ENCODE data around the gene ZSCAN18. TPM values are rescaled to one million over a fixed set of nuclear protein-coding genes. Genes with fewer than 3 reads are reported as not detected.

ZSCAN18 gene
- total RNA-seq, 1 experiment from 2014 or later, result 20.1 TPM

DNA sequence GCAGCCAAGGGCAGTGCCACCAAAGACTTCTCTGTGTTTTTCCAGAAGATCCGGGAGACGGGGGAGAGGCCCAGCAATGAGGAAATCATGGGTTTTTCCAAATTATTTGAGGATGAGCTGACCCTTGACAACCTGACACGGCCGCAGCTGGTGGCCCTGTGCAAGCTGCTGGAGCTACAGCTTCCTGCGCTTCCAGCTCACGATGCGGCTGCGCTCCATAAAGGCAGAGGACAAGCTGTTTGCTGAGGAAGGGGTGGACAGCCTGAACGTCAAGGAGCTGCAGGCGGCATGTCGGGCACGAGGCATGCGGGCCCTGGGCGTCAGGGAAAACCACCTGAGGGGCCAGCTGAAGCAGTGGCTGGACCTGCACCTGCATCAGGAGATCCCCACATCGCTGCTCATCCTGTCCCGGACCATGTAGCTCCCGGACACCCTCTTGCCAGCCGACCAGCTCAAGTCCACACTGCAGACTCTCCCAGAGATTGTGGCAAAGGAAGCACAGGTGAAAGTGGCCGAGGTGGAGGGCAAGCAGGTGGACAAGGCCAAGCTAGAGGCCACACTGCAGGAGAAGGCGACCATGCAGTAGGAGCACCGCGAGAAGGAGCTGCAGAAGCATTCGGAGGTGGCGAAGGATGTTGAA is 52.5 kb downstream of the ZSCAN18 start:
- DNase-seq (ENCODE audit: extremely low read depth, low read depth), result no peak

DNA sequence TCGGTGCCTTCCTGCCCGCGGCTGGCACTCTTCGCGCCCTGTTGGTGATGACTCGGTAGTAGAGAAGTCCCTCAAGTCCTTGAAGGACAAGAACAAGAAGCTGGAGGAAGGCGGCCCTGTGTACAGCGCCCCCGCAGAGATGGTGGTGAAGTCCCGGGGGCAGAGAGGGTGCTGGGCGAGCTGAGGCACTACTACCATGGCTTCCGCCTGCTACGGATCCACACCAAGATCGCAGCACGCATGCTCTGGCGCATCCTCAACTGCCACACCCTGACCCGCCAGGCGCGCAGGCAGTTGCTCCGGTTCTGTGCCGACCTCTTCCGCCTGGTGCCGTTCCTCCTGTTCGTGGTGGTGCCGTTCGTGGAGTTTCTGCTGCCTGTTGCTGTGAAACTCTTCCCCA is 53.1 kb downstream of the ZSCAN18 start:
- DNase-seq (ENCODE audit: extremely low read depth, low read depth), result no peak

DNA sequence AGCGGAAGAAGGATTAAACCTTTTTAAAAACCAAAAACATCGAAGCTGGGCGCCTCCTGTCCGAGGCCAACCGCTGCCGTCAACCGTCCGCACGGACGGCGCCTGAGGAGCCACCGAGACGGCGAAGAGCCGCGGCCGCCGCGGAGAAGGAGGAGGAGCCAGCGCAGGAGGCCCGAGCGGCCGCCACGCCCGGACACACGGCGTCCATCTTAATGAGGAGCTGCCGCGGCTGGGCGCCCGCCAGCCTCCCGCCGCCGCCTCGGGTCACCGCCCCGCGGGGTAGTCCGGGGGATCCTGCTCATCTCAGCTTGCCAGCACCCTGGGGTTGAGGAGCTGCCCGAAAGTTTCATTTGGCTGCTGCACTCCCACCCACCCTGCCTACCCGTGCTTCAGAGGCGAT is 53.6 kb downstream of the ZSCAN18 start:
- no peak for DNase-seq (ENCODE audit: extremely low read depth, low read depth)

GRCh38 chr19:58042495-58043340 is 55.3 kb downstream of the ZSCAN18 start:
- no peak for DNase-seq (ENCODE audit: extremely low read depth, low read depth)

GRCh38 chr19:58040751-58041525 is 57.1 kb downstream of the ZSCAN18 start:
- no peak for DNase-seq (ENCODE audit: extremely low read depth, low read depth)

DNA sequence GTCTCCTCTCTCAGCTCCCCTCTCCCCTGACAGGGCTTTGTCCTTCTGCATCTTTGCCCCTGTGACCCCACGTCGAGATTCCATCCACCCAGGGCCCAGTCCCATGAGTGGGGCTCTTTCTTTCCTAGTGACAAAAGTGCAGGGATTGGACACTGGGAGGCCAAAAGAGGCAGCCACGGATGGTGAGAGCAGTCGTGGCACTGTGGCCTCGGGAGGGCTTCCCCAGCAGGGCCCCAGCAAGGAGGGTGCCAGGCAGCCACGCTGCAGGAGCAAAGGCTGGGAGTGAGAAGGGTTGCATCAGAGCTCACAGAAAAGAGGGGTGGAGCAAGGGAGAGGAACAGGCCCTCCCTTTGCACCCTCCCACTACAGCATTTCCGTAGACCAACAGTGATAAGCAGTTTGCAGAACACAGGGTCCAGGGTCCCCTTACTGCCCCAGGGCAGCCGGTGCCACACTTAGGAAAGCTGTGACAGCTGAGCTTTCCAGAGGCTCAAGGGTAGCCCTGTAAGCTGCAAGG is 59.3 kb downstream of the ZSCAN18 start:
- no peak for DNase-seq (ENCODE audit: extremely low read depth, low read depth)

DNA sequence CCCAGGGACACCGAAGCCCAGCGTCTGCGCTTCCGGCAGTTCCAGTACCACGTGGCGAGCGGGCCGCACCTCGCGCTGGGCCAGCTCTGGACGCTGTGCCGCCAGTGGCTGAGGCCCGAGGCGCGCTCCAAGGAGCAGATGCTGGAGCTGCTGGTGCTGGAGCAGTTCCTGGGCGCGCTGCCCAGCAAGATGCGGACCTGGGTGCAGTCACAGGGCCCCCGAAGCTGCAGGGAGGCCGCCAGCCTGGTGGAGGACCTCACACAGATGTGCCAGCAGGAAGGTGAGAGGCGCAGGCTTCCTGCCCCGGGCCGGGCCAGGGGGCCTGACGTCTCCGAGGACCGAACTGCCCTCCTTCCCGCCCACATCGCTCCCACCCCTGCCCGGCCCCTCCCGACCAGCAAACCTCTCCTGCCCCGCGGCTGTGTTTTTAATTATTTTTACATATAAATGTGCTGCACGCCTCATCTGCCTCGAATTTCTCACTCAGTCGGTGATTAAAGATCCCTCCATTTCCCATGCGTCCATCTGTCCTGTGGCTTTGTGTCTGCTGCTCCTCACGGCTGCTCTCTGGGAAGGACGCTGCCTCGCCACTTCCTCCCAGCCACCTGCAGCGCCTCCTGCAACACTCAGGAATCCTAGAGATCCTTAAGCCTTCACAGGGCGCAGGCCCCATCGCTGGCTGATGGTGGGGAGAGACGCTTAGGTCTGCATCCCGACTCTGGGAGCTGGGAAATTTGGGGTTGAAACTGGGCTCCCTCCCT is 59.9 kb downstream of the ZSCAN18 start:
- no peak for DNase-seq (ENCODE audit: extremely low read depth, low read depth)

- no peak for DNase-seq (ENCODE audit: extremely low read depth, low read depth)
Measured at GRCh38 chr19:58035863-58036262, 62.2 kb downstream of the ZSCAN18 start.

DNA sequence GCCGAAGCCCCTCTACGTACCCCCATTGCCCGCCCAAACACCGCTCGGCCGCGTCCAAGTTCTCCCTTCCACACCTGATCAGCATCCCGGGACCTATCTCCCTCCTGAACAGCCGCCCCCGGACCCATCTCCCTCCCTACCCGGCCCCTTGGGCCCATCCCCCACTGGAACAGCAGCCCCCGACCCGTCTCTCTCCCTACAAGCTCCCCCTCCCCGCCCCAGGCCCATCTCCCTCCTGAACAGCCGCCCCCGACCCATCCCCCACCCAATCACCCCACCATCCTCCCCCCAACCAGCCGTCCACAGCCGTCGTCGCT is 63.6 kb downstream of the ZSCAN18 start:
- DNase-seq (ENCODE audit: extremely low read depth, low read depth), result no peak

Other genes starting within 250 kb of the ZSCAN18 start
- 11.5 and 13.9 TPM in 2 replicates for gene ZNF587, start 248.4 kb downstream of the ZSCAN18 start, total RNA-seq (2014; rRNA removed; shearing (Covaris generic))
- 2.1 and 2.5 TPM in 2 replicates for gene ZNF814, start 209.2 kb downstream of the ZSCAN18 start, total RNA-seq (2014; rRNA removed; shearing (Covaris generic))
- gene ZNF417, start 181.6 kb downstream of the ZSCAN18 start, total RNA-seq (2014; rRNA removed; shearing (Covaris generic)), result 5.2 and 5.4 TPM in 2 replicates
- gene ZNF418, start 162.8 kb downstream of the ZSCAN18 start, total RNA-seq (2014; rRNA removed; shearing (Covaris generic)), result not detected in 2 replicates
- not detected in 2 replicates for gene ZNF256, start 150.5 kb downstream of the ZSCAN18 start, total RNA-seq (2014; rRNA removed; shearing (Covaris generic))
- not detected in 2 replicates for gene C19orf18, start 123.7 kb downstream of the ZSCAN18 start, total RNA-seq (2014; rRNA removed; shearing (Covaris generic))
- 2.9 TPM in 2 replicates for gene ZNF606, start 95.4 kb downstream of the ZSCAN18 start, total RNA-seq (2014; rRNA removed; shearing (Covaris generic))
- not detected in 2 replicates for gene ZSCAN1, start 64.2 kb downstream of the ZSCAN18 start, total RNA-seq (2014; rRNA removed; shearing (Covaris generic))
- 0.52 and 0.87 TPM in 2 replicates for gene ZNF135, start 38.9 kb downstream of the ZSCAN18 start, total RNA-seq (2014; rRNA removed; shearing (Covaris generic))
- 10.9 and 11.3 TPM in 2 replicates for gene ZNF329, start 52.6 kb upstream of the ZSCAN18 start, total RNA-seq (2014; rRNA removed; shearing (Covaris generic))
- 22.4 and 26.2 TPM in 2 replicates for gene ZNF274, start 84.8 kb upstream of the ZSCAN18 start, total RNA-seq (2014; rRNA removed; shearing (Covaris generic))
- gene ZNF544, start 130.7 kb upstream of the ZSCAN18 start, total RNA-seq (2014; rRNA removed; shearing (Covaris generic)), result 40.4 and 43.4 TPM in 2 replicates
- gene ZNF8, start 180.7 kb upstream of the ZSCAN18 start, total RNA-seq (2014; rRNA removed; shearing (Covaris generic)), result 5.3 and 6.7 TPM in 2 replicates
- gene ERVK3-1, start 207.1 kb upstream of the ZSCAN18 start, total RNA-seq (2014; rRNA removed; shearing (Covaris generic)), result 42.4 and 43.2 TPM in 2 replicates
- 2.4 and 2.5 TPM in 2 replicates for gene ZSCAN22, start 228.8 kb upstream of the ZSCAN18 start, total RNA-seq (2014; rRNA removed; shearing (Covaris generic))